HG03442 (cell line): ENCODE results near the gene XPOT.
"Not testable (repeated sequence)": the region's sequence is repeated elsewhere in the genome, so short reads cannot be mapped to it uniquely, and the experiment has no call there.

Source experiments
- ATAC-seq: cut with Tn5 transposase; IDR thresholded peaks from one replicate; pipeline ENCODE4 v1.9.1; 2021; ENCODE audit warnings: mild to moderate bottlenecking, moderate library complexity; ENCODE audit not compliant: unreplicated experiment

Gene XPOT, protein sequence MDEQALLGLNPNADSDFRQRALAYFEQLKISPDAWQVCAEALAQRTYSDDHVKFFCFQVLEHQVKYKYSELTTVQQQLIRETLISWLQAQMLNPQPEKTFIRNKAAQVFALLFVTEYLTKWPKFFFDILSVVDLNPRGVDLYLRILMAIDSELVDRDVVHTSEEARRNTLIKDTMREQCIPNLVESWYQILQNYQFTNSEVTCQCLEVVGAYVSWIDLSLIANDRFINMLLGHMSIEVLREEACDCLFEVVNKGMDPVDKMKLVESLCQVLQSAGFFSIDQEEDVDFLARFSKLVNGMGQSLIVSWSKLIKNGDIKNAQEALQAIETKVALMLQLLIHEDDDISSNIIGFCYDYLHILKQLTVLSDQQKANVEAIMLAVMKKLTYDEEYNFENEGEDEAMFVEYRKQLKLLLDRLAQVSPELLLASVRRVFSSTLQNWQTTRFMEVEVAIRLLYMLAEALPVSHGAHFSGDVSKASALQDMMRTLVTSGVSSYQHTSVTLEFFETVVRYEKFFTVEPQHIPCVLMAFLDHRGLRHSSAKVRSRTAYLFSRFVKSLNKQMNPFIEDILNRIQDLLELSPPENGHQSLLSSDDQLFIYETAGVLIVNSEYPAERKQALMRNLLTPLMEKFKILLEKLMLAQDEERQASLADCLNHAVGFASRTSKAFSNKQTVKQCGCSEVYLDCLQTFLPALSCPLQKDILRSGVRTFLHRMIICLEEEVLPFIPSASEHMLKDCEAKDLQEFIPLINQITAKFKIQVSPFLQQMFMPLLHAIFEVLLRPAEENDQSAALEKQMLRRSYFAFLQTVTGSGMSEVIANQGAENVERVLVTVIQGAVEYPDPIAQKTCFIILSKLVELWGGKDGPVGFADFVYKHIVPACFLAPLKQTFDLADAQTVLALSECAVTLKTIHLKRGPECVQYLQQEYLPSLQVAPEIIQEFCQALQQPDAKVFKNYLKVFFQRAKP

DNA sequence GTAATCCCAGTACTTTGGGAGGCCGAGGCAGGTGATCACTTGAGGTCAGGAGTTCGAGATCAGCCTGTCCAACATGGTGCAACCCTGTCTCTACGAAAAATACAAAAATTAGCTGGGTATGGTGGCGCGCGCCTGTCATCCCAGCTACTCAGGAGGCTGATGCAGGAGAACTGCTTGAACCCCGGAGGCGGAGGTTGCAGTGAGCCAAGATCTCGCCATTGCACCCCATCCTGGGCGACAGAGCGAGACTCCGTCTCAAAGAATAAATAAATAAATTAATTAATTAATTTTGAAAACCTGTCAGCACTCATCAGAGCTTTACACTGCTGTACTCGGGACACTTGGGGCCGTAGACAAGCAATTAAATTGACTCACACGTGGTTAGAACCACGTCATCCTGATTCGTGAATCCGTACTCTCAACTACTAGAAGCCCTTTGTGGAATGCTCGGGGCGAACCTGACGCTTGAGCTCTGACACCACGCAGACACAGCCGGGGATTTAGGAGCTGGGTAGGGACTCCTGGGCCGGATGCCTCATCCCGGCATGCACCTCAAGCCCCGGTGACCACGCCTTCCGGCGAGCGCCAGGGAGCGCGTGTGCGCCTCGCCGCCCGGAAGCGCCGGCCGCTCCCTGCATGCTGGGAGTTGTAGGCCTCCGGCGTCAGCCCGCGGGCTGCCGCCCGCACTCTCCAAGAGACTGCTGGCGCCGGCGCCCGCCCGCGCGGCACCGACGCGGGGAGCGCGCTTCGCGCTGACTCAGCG, at the start of gene XPOT:
Gene XPOT, plus strand, starts transcription at position 686 of the 763 bp plus-strand sequence. CDS start 5,644 bp downstream, outside the sequence.
- peak; percentile 94 for ATAC-seq

GRCh38 chr12:64356209-64356608, 48.0 kb upstream of the XPOT start:
- not testable (repeated sequence) for ATAC-seq

- ATAC-seq: not testable (repeated sequence)
Measured at GRCh38 chr12:64361173-64361572, 43.0 kb upstream of the XPOT start.

DNA sequence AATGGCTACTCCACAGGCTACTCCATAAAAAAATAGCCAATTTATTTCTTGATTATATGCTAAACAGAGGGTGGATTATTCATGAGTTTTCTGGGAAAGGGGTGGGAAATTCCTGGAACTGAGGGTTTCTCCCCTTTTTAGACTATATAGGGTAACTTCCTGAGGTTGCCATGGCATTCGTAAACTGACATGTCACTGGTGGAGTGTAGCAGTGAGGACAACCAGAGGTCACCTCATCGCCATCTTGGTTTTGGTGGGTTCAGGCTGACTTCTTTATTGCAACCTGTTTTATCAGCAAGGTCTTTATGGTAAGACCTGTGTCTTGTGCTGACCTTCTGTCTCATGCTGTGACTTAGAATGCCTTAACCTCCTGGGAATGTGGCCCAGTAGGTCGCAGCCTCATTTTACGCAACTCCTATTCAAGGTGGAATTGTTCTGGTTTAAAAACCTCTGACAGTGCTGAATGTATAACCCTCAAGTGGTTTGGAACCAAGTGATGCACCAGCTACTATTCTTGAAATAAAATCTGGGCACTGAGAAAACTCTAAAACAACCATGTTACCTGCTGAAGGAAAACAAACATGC, 41.4 kb upstream of the XPOT start:
- no peak for ATAC-seq

- no peak for ATAC-seq
Measured at GRCh38 chr12:64383675-64384074, 20.5 kb upstream of the XPOT start.

GRCh38 chr12:64385019-64385418, 19.2 kb upstream of the XPOT start:
- no peak for ATAC-seq

GRCh38 chr12:64385468-64385867, 18.7 kb upstream of the XPOT start:
- no peak for ATAC-seq

DNA sequence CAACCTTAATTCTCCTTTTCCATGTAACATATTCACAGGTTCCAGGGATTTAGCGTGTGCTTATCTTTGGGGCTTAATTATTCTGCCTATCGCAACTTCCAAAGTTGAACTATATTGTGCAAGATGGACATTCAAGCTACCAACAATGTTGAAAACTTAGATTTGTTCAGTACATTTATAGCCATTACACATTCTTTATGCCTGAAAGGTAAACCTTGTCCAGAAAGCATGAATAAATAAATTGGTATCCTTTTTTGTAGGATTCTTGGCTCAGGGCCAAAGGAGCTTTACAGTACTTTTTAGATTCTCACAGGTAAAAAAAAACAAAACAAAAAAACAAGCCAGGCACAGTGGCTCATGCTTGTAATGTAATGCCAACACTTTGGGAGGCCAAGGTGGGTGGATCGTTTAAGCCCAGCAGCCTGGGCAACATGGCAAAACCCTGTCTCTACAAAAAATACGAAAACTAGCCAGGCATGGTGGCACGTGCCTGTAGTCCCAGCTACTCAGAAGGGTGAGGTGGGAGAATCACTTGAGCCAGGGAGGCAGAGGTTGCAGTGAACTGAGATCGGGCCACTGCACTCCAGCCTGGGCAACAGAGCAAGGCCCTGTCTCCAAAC, 16.9 kb upstream of the XPOT start:
- no peak for ATAC-seq

GRCh38 chr12:64389154-64389553, 15.0 kb upstream of the XPOT start:
- no peak for ATAC-seq

GRCh38 chr12:64390275-64390851, 13.8 kb upstream of the XPOT start, which contains the start of gene C12orf56:
TSS of gene C12orf56 (minus strand) at chr12:64390758. CDS start at chr12:64390565, 193 bp downstream.
- ATAC-seq: no peak

DNA sequence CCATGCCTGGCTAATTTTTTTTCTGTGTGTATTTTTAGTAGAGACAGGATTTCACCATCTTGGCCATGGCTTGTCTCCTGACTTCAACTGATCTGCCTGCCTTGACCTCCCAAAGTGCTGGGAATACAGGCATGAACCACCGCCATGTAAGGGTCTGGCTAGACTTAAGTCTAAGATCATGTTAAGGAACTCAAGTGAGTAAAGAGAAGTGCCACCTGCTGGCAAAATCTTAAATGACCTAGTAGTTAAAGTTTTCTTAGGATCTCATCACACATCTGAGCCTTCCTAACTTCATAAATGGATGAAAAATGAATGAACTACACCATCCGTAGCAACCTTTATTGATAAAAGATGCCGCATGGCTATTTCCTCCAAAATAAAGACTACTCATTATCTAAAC, 12.0 kb upstream of the XPOT start:
- no peak for ATAC-seq

- no peak for ATAC-seq
Measured at GRCh38 chr12:64395739-64396138, 8.5 kb upstream of the XPOT start.

- no peak for ATAC-seq
Measured at GRCh38 chr12:64400041-64400440, 4.2 kb upstream of the XPOT start.

- no peak for ATAC-seq
Measured at GRCh38 chr12:64402181-64402580, 2.0 kb upstream of the XPOT start.

DNA sequence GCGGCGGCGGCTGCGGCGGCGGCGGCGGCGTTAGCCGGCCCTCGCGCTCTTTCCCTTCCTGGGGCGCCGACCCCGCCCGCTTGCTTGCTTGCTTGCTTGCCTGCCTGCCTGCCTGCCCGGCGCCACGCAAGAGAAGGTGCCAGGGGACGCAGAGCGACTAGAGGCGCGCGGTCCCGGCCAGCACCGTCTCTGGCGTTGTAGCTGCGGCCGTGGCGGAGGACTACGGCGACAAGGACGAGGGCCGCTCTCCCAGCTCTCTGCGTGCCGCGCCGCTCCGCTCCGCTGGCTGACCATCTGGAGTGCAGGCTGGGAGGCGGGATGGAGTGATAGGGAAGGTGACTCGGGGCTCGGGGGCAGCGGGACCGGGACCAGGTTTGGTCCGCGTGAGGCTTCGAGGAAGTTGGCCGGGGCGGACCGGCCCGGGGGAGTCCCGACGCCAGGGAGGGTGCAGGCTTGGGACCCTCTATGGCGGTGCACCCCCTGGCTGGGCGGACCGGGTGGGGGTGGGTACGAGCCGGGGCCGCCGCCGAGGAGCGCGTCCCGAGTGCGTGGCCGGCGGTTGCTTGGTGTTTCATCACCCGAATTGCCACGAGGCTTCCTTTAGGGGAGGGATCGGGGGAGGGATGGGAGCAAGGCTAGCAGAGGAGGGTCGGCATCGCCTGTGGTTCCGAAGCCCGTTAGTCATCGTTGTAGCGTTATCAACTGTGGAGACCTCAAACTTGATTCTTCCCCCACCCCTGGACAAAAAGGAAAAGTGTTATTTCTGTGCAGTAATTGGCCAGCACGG, 471 bp downstream of the XPOT start:
- ATAC-seq: peak; percentile 31

- ATAC-seq: no peak
Measured at GRCh38 chr12:64407342-64408223, 3.4 kb downstream of the XPOT start.

DNA sequence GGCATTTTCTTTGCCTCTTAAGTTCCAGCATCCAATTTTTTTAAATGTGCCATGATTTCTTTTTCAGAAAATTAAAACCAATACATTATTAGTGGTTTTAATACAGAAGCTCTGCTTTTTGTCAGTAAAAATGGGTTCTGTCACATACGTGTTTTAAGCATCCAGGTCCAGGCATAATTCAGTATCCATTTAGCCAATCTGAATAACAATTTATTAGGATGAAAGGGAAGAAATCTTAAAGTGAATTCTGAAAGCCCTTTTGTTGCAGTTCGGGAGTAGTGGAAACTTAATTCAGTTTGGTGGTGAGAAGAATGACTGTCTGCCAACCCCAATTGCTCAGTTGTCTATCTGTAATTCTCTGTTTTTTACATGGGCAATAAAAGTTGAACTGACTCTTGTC, 7.2 kb downstream of the XPOT start:
- ATAC-seq: no peak

DNA sequence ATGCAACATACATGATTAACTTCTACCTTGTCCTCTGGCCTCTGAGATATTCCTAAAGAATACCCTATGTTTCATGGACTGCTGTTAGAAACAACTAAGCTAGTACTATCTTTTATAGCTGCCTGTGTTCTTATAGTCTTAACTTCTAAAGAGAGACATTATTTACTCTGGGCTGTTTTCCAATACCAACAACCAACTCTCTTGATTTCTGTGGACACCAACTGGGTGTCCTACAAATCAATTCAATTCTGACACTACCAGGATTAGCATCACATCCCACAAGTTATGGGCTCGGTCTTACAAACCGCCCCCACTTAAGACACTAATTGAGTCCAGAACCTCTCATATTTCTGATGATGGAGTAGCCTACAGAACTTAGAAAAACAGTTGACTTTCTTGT, 8.3 kb downstream of the XPOT start:
- no peak for ATAC-seq
